GM21423 (cell line): ENCODE data around the gene IFI44L.

Experiments used
- ATAC-seq: cut with Tn5 transposase; IDR thresholded peaks from one replicate; pipeline ENCODE4 v1.9.1; 2021; ENCODE audit warnings: mild to moderate bottlenecking, moderate library complexity; ENCODE audit not compliant: unreplicated experiment

Gene IFI44L

GRCh38 chr1:78640462-78640861, 20.2 kb downstream of the IFI44L start:
- ATAC-seq, result peak; percentile 46

DNA sequence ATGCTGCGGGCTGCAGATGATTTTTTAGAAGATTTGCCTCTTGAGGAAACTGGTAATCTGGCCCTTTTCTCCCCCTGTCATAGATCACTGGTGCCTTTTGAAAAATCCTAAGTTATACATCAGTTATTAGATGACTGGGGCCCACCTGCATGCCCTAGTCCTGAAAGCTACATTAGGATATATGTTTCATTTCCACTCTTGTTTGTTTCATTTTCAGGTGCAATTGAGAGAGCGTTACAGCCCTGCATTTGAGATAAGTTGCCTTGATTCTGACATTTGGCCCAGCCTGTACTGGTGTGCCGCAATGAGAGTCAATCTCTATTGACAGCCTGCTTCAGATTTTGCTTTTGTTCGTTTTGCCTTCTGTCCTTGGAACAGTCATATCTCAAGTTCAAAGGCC, 21.3 kb downstream of the IFI44L start:
- ATAC-seq, result no peak

DNA sequence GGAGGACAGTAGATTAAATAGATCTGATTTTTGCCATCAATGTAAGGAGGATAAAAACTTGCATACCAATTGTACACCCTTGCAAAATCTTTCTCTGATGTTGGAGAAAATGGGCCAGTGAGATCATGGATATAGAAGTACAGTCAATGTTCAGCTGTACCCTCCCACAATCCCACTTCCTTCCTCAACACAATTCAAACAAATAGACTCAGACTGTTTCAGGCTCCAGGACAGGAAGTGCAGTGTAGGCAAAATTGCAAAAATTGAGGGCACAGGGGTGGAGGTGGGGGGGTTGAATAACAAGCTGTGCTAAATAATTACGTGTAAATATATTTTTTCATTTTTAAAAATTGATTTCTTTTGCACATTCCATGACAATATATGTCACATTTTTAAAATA, 25.5 kb downstream of the IFI44L start:
- ATAC-seq, result no peak

DNA sequence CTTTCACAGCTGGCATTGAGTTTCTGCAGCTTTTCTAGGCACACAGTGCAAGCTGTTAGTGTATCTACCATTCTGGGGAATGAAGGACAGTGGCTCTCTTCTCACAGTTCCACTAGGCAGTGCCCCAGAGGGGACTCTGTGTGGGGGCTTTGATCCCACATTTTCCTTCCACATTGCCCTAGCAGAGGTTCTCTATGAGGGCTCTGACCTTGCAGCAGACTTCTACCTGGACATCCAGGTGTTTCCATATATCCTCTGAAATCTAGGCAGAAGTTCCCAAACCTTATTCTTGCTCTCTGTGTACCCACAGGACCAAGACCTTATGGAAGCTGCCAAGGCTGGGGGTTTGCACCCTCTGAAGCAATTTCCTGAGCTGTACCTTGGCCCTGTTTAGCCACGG, 27.0 kb downstream of the IFI44L start:
- ATAC-seq, result no peak

DNA sequence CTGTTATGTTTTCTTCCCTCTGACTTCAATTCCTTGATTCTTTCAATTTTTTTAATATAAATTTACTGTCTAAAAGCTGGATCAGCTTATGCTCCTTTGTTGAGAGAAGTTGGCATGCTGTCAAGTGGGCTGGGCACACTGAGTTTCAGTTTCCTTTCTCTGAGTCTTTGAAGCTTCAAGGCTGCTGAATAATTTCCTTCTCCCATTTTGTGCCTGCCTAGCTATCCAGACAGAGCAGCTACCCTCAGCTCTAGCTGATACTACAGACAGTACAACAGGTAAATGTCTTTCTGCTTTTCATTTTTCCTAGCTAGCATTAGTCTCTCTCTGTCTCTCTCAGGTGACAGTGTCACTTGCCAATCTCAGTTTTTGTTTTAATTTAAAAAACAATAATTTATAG, 29.4 kb downstream of the IFI44L start, which contains the start of gene IFI44:
IFI44 (plus strand) TSS at position 204 of the 400 bp plus-strand sequence. CDS start 365 bp downstream, outside the sequence.
- ATAC-seq, result peak; percentile 79

- no peak for ATAC-seq
Measured at GRCh38 chr1:78650114-78650660, 29.9 kb downstream of the IFI44L start.

- ATAC-seq, result peak; percentile 43
Measured at GRCh38 chr1:78651241-78651640, 31.0 kb downstream of the IFI44L start.

- no peak for ATAC-seq
Measured at GRCh38 chr1:78652019-78652560, 31.8 kb downstream of the IFI44L start.

DNA sequence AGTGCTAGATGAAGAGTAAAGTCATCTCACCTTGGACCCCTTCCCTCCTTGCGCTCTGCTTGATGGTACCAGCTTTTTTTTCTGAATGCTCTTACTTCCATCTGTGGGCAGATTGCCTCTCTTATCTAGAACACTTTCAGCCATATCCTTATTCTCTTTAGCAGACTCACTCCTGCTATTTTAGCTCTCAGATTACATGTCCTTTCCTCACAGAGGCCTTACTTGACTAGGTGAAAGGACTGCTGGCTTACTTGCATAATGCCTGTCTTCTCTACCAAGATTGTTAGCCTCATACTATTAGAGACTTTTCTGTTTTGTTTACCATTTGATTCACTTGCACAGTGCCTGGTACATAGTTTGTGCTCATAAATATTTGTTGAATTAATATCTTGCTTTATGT, 38.7 kb downstream of the IFI44L start:
- no peak for ATAC-seq

DNA sequence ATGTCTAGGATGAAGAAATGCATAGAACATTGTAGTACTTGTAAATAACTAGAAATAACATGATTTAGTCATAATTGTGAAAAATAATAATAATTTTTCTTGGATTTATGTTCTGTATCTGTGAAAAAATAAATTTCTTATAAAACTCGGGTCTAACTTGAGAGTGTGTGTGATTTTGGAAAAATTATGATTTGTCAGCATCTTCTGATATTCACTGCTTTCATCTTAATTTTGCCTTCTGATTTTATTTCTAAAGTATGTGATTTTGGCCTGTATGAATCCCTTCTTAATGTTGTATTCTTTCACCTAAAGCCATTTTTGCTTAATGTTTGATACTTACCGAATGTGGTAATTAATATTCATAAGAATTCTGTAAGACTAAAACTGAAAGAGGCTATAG, 43.7 kb downstream of the IFI44L start:
- no peak for ATAC-seq

DNA sequence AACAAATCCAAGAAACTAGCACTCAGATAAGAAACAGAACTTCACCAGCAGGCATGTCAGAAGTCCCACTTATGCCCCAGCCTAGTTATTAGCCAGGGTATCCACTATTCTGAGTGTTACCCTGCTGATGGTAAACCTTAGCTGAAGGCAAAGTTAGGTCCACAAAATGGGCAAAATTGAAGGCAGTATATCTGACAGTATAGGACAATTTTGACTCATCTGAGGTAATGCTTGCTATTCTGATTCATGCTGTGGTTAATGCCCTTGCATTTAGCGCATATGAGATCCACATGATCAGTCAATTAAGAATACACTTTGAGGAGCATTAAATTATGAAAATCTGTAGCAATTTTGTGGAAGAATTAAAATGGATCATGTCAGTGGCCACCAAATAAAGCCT, 44.5 kb downstream of the IFI44L start:
- no peak for ATAC-seq

DNA sequence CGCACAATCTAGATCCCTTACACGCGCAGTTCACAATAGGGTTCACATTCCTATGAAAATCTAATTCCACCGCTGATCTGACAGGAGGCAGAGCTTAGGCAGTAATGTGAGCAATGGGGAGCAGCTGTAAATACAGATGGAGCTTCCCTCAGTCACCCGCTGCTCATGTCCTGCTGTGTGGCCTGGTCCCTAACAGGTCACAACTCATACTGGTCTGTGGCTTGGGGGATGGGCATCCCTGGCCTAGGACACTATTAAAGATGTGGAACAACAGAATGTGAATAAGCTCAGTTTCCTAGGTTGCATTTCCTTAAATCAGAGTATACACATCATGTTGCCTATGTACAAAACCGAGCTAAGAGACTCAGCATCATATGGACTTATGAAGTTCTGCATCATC, 45.6 kb downstream of the IFI44L start:
- ATAC-seq, result no peak

GRCh38 chr1:78667939-78668338, 47.7 kb downstream of the IFI44L start:
- ATAC-seq, result no peak

DNA sequence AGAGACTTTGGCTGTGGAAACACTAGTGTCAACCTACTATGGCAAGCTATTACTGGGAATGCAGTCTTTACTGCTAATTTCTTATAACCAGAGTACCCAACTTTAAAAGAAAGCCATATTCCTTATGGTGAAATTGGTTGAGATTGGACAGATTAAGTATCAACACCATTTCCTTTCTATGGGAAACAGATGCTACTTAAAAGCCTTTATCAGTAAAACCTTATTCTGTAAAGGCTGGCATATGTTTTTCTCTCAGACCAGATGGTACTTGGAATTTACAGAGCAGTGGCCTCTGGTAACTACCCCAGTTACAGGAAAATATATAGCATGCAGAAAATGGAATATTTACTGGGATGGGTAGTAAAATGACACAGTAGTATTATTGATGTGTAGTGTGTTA, 48.2 kb downstream of the IFI44L start:
- no peak for ATAC-seq

- no peak for ATAC-seq
Measured at GRCh38 chr1:78672428-78672827, 52.2 kb downstream of the IFI44L start.

DNA sequence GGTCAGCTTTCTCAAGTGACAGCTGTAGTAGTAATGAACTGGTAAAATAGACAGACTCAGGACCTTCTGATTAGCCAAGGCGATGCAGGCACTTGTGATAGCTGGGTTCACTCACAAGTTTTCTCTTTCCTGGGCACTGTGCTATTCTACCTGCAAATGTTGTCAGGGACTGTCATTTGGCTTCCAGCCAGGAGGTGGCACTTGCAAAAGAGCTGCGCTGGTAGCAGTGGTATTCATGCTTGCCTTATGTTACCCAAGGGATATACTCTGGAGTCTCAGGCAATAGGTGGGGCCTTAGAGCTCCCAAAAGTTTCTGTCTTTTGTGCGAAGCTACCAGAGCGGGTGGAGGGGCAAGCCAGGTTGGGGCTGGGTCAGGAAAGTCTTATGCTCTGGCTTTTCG, 52.9 kb downstream of the IFI44L start:
- ATAC-seq, result no peak

DNA sequence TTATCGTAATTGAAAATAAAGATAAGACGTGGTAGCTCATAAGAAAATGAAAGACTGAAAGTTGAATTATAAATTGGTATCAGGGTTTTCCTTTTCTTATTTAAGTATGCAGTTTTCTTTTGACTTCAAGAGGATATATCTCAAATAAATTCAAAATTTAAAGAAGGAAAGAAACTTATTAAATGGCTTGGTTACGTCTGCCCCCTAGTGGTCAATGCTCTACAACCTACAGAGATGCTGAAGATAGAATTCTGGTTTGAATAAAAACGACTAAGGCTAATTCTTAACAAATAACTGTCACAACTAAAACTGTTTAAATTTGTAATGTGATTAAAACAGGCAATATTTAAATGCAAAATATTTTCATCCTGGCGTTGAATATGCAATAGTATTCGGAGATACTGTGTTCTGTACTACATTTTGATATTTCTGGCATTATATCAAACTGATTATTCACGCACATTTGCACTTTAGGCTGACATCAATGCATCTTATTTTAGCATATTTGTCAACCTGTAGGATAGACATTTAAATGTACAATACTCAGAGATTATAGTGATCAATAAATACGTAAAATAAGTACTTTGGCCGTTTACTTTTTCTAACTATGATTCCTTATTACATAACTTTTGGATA, 56.2 kb downstream of the IFI44L start:
- no peak for ATAC-seq

DNA sequence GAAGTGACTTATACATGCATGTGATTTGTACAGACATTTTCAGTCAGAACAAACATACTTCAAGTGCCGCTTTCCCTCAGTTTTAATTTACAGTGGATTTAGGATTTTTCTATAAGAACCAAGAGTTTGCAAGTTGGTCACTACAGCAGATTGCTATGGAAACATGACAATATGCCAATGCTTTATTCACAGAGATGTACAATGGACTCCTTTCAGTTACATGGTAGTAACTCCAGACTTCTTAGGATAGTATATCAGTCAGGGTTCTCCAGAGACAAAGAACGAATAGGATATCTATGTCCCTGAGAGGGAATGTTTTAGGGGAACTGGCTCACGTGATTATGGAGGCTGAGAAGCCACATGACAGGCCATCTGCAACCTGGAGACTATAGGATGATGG, 56.7 kb downstream of the IFI44L start:
- ATAC-seq, result no peak

DNA sequence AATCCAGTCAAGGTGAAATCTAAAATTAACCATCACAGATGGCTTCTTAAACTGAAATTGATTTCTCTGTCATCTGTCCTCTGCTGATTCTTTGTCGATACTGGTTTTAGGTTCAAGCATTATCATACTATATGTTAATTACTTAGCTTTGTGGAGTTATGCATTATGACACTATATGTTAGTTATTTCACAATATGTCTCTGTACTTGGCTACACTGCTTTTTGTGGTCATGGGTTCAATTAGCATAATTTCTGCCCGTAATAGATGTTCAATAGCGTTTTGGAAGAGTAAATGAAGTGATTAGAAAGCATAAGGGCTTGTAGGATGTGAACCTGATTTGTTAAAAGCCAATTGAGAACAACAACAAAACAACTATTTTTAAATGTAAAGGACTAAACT, 57.5 kb downstream of the IFI44L start:
- ATAC-seq, result no peak

DNA sequence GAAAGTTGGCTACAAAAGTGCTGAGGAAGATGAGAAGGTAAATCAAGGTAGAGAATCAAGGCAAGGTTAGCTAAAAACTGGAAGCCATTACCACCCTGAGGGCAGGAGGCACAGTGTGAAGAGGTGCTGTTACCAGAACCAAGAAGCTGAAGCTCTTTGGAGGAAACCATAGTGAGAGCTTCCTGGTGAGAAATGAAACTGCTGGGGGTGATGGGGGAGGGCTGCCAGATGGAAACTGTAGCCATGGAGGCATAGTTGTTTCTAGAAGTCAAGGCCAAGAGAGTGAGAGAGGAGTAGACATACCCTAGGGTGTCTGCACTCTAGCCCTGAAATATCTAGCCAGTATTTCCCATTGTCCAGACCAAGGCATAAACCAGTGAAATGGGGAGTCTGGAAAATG, 58.1 kb downstream of the IFI44L start:
- peak; percentile 87 for ATAC-seq

GRCh38 chr1:78681265-78681664, 61.0 kb downstream of the IFI44L start:
- ATAC-seq, result no peak

- ATAC-seq, result no peak
Measured at GRCh38 chr1:78682496-78682895, 62.2 kb downstream of the IFI44L start.

- ATAC-seq, result no peak
Measured at GRCh38 chr1:78683079-78683478, 62.8 kb downstream of the IFI44L start.
